WI38 (cell line): ENCODE results near the gene SLIT1.

Experiments used
- H3K4me3 ChIP-seq: 2 replicates; pipeline ENCODE4 v1.5.1; 2011; ENCODE audit warnings: low read depth, mild to moderate bottlenecking, control low read depth, low read length
- TF ChIP-seq, protein P1 (sequence below): IDR thresholded peaks from 2 replicates; pipeline ENCODE4 v1.5.1; 2012; ENCODE audit warnings: low read depth, mild to moderate bottlenecking, control low read depth, low read length

Gene SLIT1

DNA sequence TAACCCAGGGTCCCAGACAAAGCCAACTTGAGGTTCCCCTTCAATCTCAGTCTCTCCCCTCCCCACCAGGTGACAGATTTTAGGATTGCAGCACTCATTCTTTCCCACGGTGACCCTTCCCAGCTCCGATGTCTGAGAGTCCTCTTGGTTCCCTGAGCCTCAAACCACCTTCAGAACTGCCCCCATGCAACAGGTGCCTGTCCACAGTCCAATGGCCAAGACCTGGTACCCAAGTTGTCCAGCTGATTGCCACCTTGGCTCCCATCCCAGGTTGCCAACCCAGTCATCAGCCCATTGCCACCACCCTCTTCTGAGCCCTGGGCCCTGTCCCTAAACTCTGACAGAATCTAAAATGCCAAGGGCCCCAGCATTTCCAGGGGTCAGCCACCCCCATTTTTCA is 53.5 kb downstream of the SLIT1 start:
- TF ChIP-seq, protein P1, sequence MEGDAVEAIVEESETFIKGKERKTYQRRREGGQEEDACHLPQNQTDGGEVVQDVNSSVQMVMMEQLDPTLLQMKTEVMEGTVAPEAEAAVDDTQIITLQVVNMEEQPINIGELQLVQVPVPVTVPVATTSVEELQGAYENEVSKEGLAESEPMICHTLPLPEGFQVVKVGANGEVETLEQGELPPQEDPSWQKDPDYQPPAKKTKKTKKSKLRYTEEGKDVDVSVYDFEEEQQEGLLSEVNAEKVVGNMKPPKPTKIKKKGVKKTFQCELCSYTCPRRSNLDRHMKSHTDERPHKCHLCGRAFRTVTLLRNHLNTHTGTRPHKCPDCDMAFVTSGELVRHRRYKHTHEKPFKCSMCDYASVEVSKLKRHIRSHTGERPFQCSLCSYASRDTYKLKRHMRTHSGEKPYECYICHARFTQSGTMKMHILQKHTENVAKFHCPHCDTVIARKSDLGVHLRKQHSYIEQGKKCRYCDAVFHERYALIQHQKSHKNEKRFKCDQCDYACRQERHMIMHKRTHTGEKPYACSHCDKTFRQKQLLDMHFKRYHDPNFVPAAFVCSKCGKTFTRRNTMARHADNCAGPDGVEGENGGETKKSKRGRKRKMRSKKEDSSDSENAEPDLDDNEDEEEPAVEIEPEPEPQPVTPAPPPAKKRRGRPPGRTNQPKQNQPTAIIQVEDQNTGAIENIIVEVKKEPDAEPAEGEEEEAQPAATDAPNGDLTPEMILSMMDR = no peak
- no peak overlapping the region for H3K4me3 ChIP-seq

DNA sequence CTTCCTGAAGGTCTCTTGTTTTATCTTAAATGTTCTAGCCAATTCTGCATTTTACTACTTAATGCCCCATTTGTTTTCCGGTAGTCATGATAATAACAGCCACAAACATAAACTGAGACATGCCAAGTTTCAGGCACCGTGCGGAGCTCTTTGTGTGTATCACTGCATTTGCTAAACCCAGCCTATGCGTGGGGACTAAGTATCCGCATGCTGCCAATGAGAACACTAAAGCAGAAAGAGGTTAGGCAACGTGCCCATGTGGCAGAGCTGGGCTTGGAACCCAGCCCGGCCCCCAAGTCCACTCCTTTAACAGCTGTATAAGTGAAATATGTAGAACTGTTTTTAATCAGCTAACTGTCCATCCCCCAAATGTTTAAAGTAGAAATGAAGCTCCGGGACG is 54.1 kb downstream of the SLIT1 start:
- TF ChIP-seq, protein P1 = no peak
- H3K4me3 ChIP-seq = no peak overlapping the region

- TF ChIP-seq, protein P1 = no peak
- H3K4me3 ChIP-seq = no peak overlapping the region
These were observed 54.6 kb downstream of the SLIT1 start for GRCh38 chr10:97131181-97131628.

DNA sequence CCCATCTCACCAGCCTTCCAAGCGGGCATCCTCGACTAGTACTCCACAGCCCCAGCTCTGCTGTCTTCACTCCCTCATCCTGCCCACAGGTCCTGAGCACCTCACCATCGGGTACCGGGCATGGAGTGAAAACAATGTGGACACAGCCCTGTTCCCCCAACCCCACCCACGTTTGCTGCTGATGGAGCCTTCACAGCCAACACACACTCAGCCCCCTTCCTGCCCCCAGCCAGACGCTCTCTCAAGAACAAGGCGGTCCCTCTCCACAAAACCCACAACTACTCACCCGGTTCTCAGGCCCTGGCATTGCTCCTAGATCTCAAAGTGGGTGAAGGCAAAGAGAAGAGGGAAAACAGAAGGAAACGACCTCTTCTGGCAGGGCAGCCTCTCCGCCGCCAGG is 56.1 kb downstream of the SLIT1 start:
- no peak overlapping the region for H3K4me3 ChIP-seq
- TF ChIP-seq, protein P1 = no peak

- no peak overlapping the region for H3K4me3 ChIP-seq
- TF ChIP-seq, protein P1 = no peak
These were observed 57.1 kb downstream of the SLIT1 start for GRCh38 chr10:97128516-97129154.

- no peak overlapping the region for H3K4me3 ChIP-seq
- TF ChIP-seq, protein P1 = no peak
These were observed 57.7 kb downstream of the SLIT1 start for GRCh38 chr10:97128039-97128492.

DNA sequence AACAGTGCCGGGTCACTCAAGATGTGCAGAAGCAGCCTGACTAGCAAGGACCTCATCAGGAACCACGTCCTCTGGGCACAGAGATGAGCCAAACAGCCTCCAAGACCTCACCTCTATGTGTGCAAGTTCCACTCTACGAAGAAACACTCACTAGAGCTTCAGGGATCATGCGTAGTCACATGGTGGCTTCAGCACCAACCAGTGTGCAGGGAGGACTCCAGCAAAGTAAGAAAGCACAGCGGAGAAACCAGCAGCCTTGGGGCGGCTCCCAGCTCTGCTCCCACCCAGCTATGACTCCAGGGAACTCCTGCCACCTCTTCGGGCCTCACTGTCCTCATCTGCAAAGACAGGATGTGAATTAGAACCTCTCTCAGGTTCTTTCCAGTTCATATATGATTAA is 58.2 kb downstream of the SLIT1 start:
- TF ChIP-seq, protein P1 = no peak
- no peak overlapping the region for H3K4me3 ChIP-seq
